OCI-LY1 (cell line): ENCODE results near the gene PTPN2.

Experiments
- H2AFZ ChIP-seq: fragments of 200-600 bp; sonication (generic), shearing (Covaris generic); 2 replicates; pipeline ENCODE4 v1.6.0; 2014; ENCODE audit warnings: antibody characterized with exemption, mild to moderate bottlenecking, low read length
- H3F3A ChIP-seq: fragments of 200-600 bp; sonication (generic), shearing (Covaris generic); 2 replicates; pipeline ENCODE4 v1.6.0; 2014; ENCODE audit warnings: mild to moderate bottlenecking, antibody characterized with exemption, low read length, moderate library complexity; ENCODE audit not compliant: insufficient read depth
- H3K27ac ChIP-seq: fragments of 200-600 bp; sonication (generic); 2 replicates; pipeline ENCODE4 v1.5.1; 2014; ENCODE audit warnings: low read length, mixed run types, mild to moderate bottlenecking, low read depth; ENCODE audit not compliant: poor library complexity, severe bottlenecking
- H3K27me3 ChIP-seq: fragments of 200-600 bp; sonication (generic); 2 replicates; pipeline ENCODE4 v1.6.0; 2014; ENCODE audit warnings: antibody characterized with exemption, mild to moderate bottlenecking, low read length, moderate library complexity; ENCODE audit not compliant: insufficient read depth
- H3K36me3 ChIP-seq: fragments of 200-600 bp; sonication (generic); 2 replicates; pipeline ENCODE4 v1.6.1; 2014; ENCODE audit warnings: mild to moderate bottlenecking, antibody characterized with exemption, low read length, moderate library complexity, mixed read lengths; ENCODE audit not compliant: insufficient read depth
- H3K4me1 ChIP-seq: fragments of 200-600 bp; sonication (generic); 2 replicates; pipeline ENCODE4 v1.5.1; 2014; ENCODE audit warnings: mild to moderate bottlenecking, low read length, moderate library complexity; ENCODE audit not compliant: insufficient read depth, severe bottlenecking
- H3K4me2 ChIP-seq: fragments of 200-600 bp; sonication (generic), shearing (Covaris generic); 2 replicates; pipeline ENCODE4 v1.6.1; 2014; ENCODE audit warnings: low read length
- H3K4me3 ChIP-seq: fragments of 200-600 bp; sonication (generic); 2 replicates; pipeline ENCODE4 v1.5.1; 2014; ENCODE audit warnings: low read length, low read depth, mild to moderate bottlenecking, mixed read lengths; ENCODE audit not compliant: poor library complexity, severe bottlenecking
- H3K79me2 ChIP-seq: fragments of 200-600 bp; shearing (Covaris generic); 2 replicates; pipeline ENCODE4 v1.6.1; 2016; ENCODE audit warnings: mixed run types, low read length, mixed read lengths; ENCODE audit not compliant: insufficient read depth
- H3K9ac ChIP-seq: fragments of 200-600 bp; sonication (generic), shearing (Covaris generic); 2 replicates; pipeline ENCODE4 v1.6.1; 2014; ENCODE audit warnings: mild to moderate bottlenecking, low read length, mixed read lengths
- H3K9me2 ChIP-seq: fragments of 200-600 bp; sonication (generic), shearing (Covaris generic); 2 replicates; pipeline ENCODE4 v1.6.1; 2014; ENCODE audit warnings: low read depth, mild to moderate bottlenecking, low read length, mixed read lengths
- H3K9me3 ChIP-seq: fragments of 200-600 bp; shearing (Covaris generic); 2 replicates; pipeline ENCODE4 v1.6.1; 2014; ENCODE audit warnings: low read length, mixed read lengths
- H4K20me1 ChIP-seq: fragments of 200-600 bp; sonication (generic), shearing (Covaris generic); 2 replicates; pipeline ENCODE4 v1.6.0; 2016; ENCODE audit warnings: mild to moderate bottlenecking, low read length; ENCODE audit not compliant: insufficient read depth
- CTCF ChIP-seq: fragments of 200-600 bp; sonication (generic), shearing (Covaris generic); IDR thresholded peaks from 2 replicates; pipeline ENCODE4 v1.5.1; 2017; ENCODE audit warnings: mild to moderate bottlenecking, antibody characterized with exemption, low read length, moderate library complexity, mixed read lengths
- EZH2 ChIP-seq: fragments of 200-600 bp; sonication (generic), shearing (Covaris generic); IDR thresholded peaks from 2 replicates; pipeline ENCODE4 v1.8.0; 2017; ENCODE audit warnings: borderline replicate concordance, mixed run types, mild to moderate bottlenecking, antibody characterized with exemption, low read length, moderate library complexity, mixed read lengths

The PTPN2 gene

GRCh38 chr18:12839526-12840196 lies 44.4 kb downstream of the PTPN2 start:
- Histone ChIP-seq H3K4me3 (peak overlapping the region; percentile 2), H3K27ac (peak overlapping the region; percentile 72), H3K4me2 (peak overlapping the region; percentile 56), H3K9me2 (no peaks in the 10 kb centered on the region), H4K20me1 (no peaks in the 10 kb centered on the region), H3K79me2 (peaks cover 21% of the 10 kb centered on the region), H3K9ac (peak overlapping the region; percentile 16; the same call in 1 of the 2 replicates), H3K27me3 (no peaks in the 10 kb centered on the region), H3K9me3 (no peaks in the 10 kb centered on the region), H3F3A (no peaks in the 10 kb centered on the region), H3K36me3 (peaks cover 24% of the 10 kb centered on the region; the same call in 1 of the 2 replicates), H3K4me1 (peaks cover 39% of the 10 kb centered on the region), H2AFZ (no peak overlapping the region)
- TF ChIP-seq CTCF (peak; percentile 14; the same call in 1 of the 2 replicates), EZH2 (no peak)

GRCh38 chr18:12839057-12839525 lies 44.9 kb downstream of the PTPN2 start:
- Histone ChIP-seq H3K9ac (peak overlapping the region; percentile 16; the same call in 1 of the 2 replicates), H3K9me2 (no peaks in the 10 kb centered on the region), H3K36me3 (peaks cover 27% of the 10 kb centered on the region; the same call in 1 of the 2 replicates), H3K4me2 (peak overlapping the region; percentile 56), H3K27me3 (no peaks in the 10 kb centered on the region), H3K9me3 (no peaks in the 10 kb centered on the region), H3K4me1 (peaks cover 37% of the 10 kb centered on the region), H2AFZ (no peak overlapping the region), H3K4me3 (peak overlapping the region; percentile 2), H4K20me1 (no peaks in the 10 kb centered on the region), H3K79me2 (peaks cover 21% of the 10 kb centered on the region), H3F3A (no peaks in the 10 kb centered on the region), H3K27ac (peak overlapping the region; percentile 72)
- no peak for TF ChIP-seq CTCF
- no peak for TF ChIP-seq EZH2

GRCh38 chr18:12838178-12838634 lies 45.8 kb downstream of the PTPN2 start:
- Histone ChIP-seq H3K79me2 (peaks cover 21% of the 10 kb centered on the region), H3K9me3 (no peaks in the 10 kb centered on the region), H3K27me3 (no peaks in the 10 kb centered on the region), H2AFZ (no peak overlapping the region), H3F3A (no peaks in the 10 kb centered on the region), H3K36me3 (peaks cover 35% of the 10 kb centered on the region; the same call in 1 of the 2 replicates), H3K9me2 (no peaks in the 10 kb centered on the region), H3K4me1 (peaks cover 37% of the 10 kb centered on the region), H3K27ac (peak overlapping the region; percentile 54), H3K4me2 (peak overlapping the region; percentile 52), H4K20me1 (no peaks in the 10 kb centered on the region), H3K9ac (peak overlapping the region; percentile 31), H3K4me3 (no peak overlapping the region)
- TF ChIP-seq CTCF (no peak), EZH2 (no peak)
